IMR-90 (cell line): Measurements from ENCODE around the gene SUN5. TPM values are rescaled to one million over a fixed set of nuclear protein-coding genes. Genes with fewer than 3 reads are reported as not detected.

Experiments used
- ATAC-seq: fragments of 200-7000 bp; cut with Tn5 transposase; 2 replicates; pipeline ENCODE4 v1.9.1; 2020; ENCODE audit warnings: low read depth, mild to moderate bottlenecking, moderate library complexity
- BruUV-seq: library from RNA; stranded (reverse); fragments of 400-500 nt; replicated peaks from 2 replicates; lab custom pipeline; 2021; lab: Mats Ljungman, UMichigan
- CTCF ChIA-PET: fragments of 300-600 bp; formaldehyde crosslinking; extraction: SDS; loops from one replicate; lab custom pipeline; 2021; ENCODE audit warnings: antibody characterized with exemption; lab: Yijun Ruan, JAX
- POLR2A ChIA-PET: fragments of 300-600 bp; sonication (Branson Sonifier 250); formaldehyde crosslinking; loops from one replicate; lab custom pipeline; 2022; ENCODE audit warnings: antibody characterized with exemption; ENCODE audit not compliant: unreplicated experiment; lab: Charles Lee
- DNase-seq: peaks from one replicate; pipeline ENCODE4 v3.0.0; 2013
- H2AFZ ChIP-seq: replicated peaks from 2 replicates; pipeline ENCODE3; 2013; ENCODE audit warnings: low read length, mild to moderate bottlenecking; ENCODE audit not compliant: poor library complexity
- H2AK5ac ChIP-seq: 2 replicates; pipeline ENCODE4 v1.6.1; 2013; ENCODE audit warnings: low read depth, low read length, inconsistent platforms
- H2AK9ac ChIP-seq: replicated peaks from 2 replicates; pipeline ENCODE3; 2013; ENCODE audit warnings: mild to moderate bottlenecking, low read depth, low read length, moderate library complexity; ENCODE audit not compliant: poor library complexity
- H2BK120ac ChIP-seq: 2 replicates; pipeline ENCODE4 v1.6.1; 2013; ENCODE audit warnings: low read depth, low read length, inconsistent platforms
- H2BK15ac ChIP-seq: 3 replicates; pipeline ENCODE4 v1.6.1; 2013; ENCODE audit warnings: low read depth, low read length, inconsistent platforms
- H2BK20ac ChIP-seq: 2 replicates; pipeline ENCODE4 v1.6.1; 2013; ENCODE audit warnings: low read depth, mild to moderate bottlenecking, inconsistent platforms, low read length, moderate library complexity
- H2BK5ac ChIP-seq: 2 replicates; pipeline ENCODE4 v1.6.1; 2013; ENCODE audit warnings: mild to moderate bottlenecking, low read depth, low read length, inconsistent platforms; ENCODE audit not compliant: poor library complexity, severe bottlenecking
- H3K14ac ChIP-seq: replicated peaks from 2 replicates; pipeline ENCODE4 v1.6.1; 2013; ENCODE audit warnings: low read depth, low read length, inconsistent platforms
- H3K18ac ChIP-seq: 2 replicates; pipeline ENCODE4 v1.6.1; 2013; ENCODE audit warnings: low read depth, low read length, control low read depth
- H3K23ac ChIP-seq: 2 replicates; pipeline ENCODE4 v1.6.1; 2013; ENCODE audit warnings: low read depth, low read length, inconsistent platforms
- H3K27ac ChIP-seq: 2 replicates; pipeline ENCODE4 v1.5.1; 2013; ENCODE audit warnings: mild to moderate bottlenecking, control low read depth, low read length; ENCODE audit not compliant: insufficient read depth
- H3K27me3 ChIP-seq: 2 replicates; pipeline ENCODE4 v1.6.1; 2013; ENCODE audit warnings: low read length; ENCODE audit not compliant: control insufficient read depth, insufficient read depth
- H3K36me3 ChIP-seq: 2 replicates; pipeline ENCODE4 v1.6.1; 2013; ENCODE audit warnings: low read length, mixed read lengths; ENCODE audit not compliant: control insufficient read depth, insufficient read depth
- H3K4ac ChIP-seq: 2 replicates; pipeline ENCODE4 v1.6.1; 2013; ENCODE audit warnings: low read depth, low read length, inconsistent platforms
- H3K4me1 ChIP-seq: 2 replicates; pipeline ENCODE4 v1.6.1; 2013; ENCODE audit warnings: low read length, mixed read lengths; ENCODE audit not compliant: control insufficient read depth, insufficient read depth
- H3K4me2 ChIP-seq: 2 replicates; pipeline ENCODE4 v1.6.1; 2013; ENCODE audit warnings: low read depth, mild to moderate bottlenecking, control low read depth, low read length, moderate library complexity
- H3K4me3 ChIP-seq: 2 replicates; pipeline ENCODE4 v1.5.1; 2013; ENCODE audit warnings: low read depth, mild to moderate bottlenecking, control low read depth, low read length, moderate library complexity; ENCODE audit not compliant: insufficient read depth
- H3K56ac ChIP-seq: 2 replicates; pipeline ENCODE4 v1.6.1; 2013; ENCODE audit warnings: low read length, inconsistent platforms; ENCODE audit not compliant: insufficient read depth; ENCODE audit errors: extremely low read depth
- H3K79me1 ChIP-seq, 2 experiments: 2 replicates each; pipeline ENCODE4 v1.6.1; 2013; ENCODE audit warnings: low read length in 2 of 2, inconsistent platforms in 1 of 2, low read depth in 1 of 2
- H3K9ac ChIP-seq: 2 replicates; pipeline ENCODE4 v1.6.1; 2013; ENCODE audit warnings: low read depth, low read length, control low read depth
- H3K9me1 ChIP-seq: 2 replicates; pipeline ENCODE4 v1.6.1; 2013; ENCODE audit warnings: low read length, inconsistent platforms; ENCODE audit not compliant: insufficient read depth
- H3K9me3 ChIP-seq: 2 replicates; pipeline ENCODE4 v1.6.1; 2013; ENCODE audit warnings: low read length; ENCODE audit not compliant: control insufficient read depth, insufficient read depth
- H4K20me1 ChIP-seq: 2 replicates; pipeline ENCODE4 v1.6.1; 2013; ENCODE audit warnings: low read length, inconsistent platforms; ENCODE audit not compliant: insufficient read depth
- H4K5ac ChIP-seq: 2 replicates; pipeline ENCODE4 v1.6.1; 2013; ENCODE audit warnings: mild to moderate bottlenecking, low read depth, low read length, control low read depth
- H4K8ac ChIP-seq, 2 experiments: 2 replicates each; pipeline ENCODE4 v1.6.1; 2013; ENCODE audit warnings: low read depth in 2 of 2, low read length in 2 of 2, control low read depth in 1 of 2, inconsistent platforms in 1 of 2
- H4K91ac ChIP-seq: 2 replicates; pipeline ENCODE4 v1.6.1; 2013; ENCODE audit warnings: low read depth, low read length, inconsistent platforms; ENCODE audit not compliant: insufficient read depth
- CEBPB ChIP-seq: IDR thresholded peaks from 2 replicates; pipeline ENCODE4 v1.6.1; 2012; ENCODE audit warnings: low read depth, low read length, improper control_type of control experiment
- CHD1 ChIP-seq: IDR thresholded peaks from 2 replicates; pipeline ENCODE4 v1.6.1; 2012; ENCODE audit warnings: low read depth, low read length, improper control_type of control experiment
- CTCF ChIP-seq: conservative IDR thresholded peaks from 2 replicates; pipeline ENCODE4 v1.5.1; 2012; ENCODE audit warnings: mild to moderate bottlenecking, low read depth, low read length, improper control_type of control experiment
- MXI1 ChIP-seq: IDR thresholded peaks from 2 replicates; pipeline ENCODE4 v1.6.1; 2012; ENCODE audit warnings: low read depth, mild to moderate bottlenecking, low read length, moderate library complexity, borderline replicate concordance
- NFE2L2 ChIP-seq: fragments of 150-350 bp; IDR thresholded peaks from 2 replicates; pipeline ENCODE4 v1.6.1; 2016; ENCODE audit warnings: low read depth, mild to moderate bottlenecking, low read length
- RFX5 ChIP-seq: IDR thresholded peaks from 2 replicates; pipeline ENCODE4 v1.8.0; 2012; ENCODE audit warnings: low read depth, mild to moderate bottlenecking, low read length, moderate library complexity
- SMC3 ChIP-seq: fragments of 150-350 bp; IDR thresholded peaks from 2 replicates; pipeline ENCODE4 v1.6.1; 2016; ENCODE audit warnings: low read depth, mild to moderate bottlenecking, antibody characterized with exemption, low read length, moderate library complexity
- WGBS, 2 experiments: methylation state at CpG; one replicate each; pipeline versions ENCODE4 v1.1.5 to v1.1.7; 2013; ENCODE audit warnings: missing lambda C conversion rate in 2 of 2; ENCODE audit not compliant: insufficient read length in 1 of 2; ENCODE audit errors: extremely low coverage in 2 of 2; 5-methylcytosine and 5-hydroxymethylcytosine counted together
- dilution Hi-C: fragments of 300-500 bp; cut with HindIII; formaldehyde crosslinking; loops from one replicate; pipeline ENCODE4 v1.14.3; 2018; ENCODE audit warnings: low sequenced_read_pairs; ENCODE audit not compliant: unreplicated experiment
- in situ Hi-C: fragments of 300-500 bp; cut with MboI; formaldehyde crosslinking; loops from 3 replicates; pipeline ENCODE4 v1.14.3; 2019; ENCODE audit warnings: low sequenced_read_pairs, inconsistent platforms, mixed read lengths
- intact Hi-C: fragments of 100-400 bp; cut with micrococcal nuclease; formaldehyde crosslinking; loops from 2 replicates; pipeline ENCODE4 v1.10.0; 2022
- polyA plus RNA-seq, 3 experiments: library from polyadenylated mRNA; depleted of rRNA; stranded (reverse); fragments of >200 nt; gene quantifications; 2 replicates each; pipeline ENCODE4 v1.2.3, GENCODE V29; 2012; ENCODE audit warnings: low replicate concordance in 1 of 3
- total RNA-seq: library from RNA; depleted of rRNA; stranded (reverse); fragments of >200 nt; gene quantifications from 2 replicates; pipeline ENCODE4 v1.2.3, GENCODE V29; 2012

SUN5 gene
- total and polyA plus RNA-seq, 2 of the 4 experiments (the other 2 are of a cell fraction) = not detected

- Histone ChIP-seq H3K27ac (no peak overlapping the region), H3K36me3 (no peaks in the 10 kb centered on the region), H3K56ac (no peak overlapping the region), H3K27me3 (peaks cover 5% of the 10 kb centered on the region), H2BK20ac (no peak overlapping the region), H2AFZ (no peak overlapping the region), H4K5ac (no peak overlapping the region), H2AK5ac (no peak overlapping the region), H2BK15ac (no peak overlapping the region), H3K79me1 (no peaks in the 10 kb centered on the region), H2AK9ac (no peak overlapping the region), H3K9me3 (no peaks in the 10 kb centered on the region), H2BK120ac (no peak overlapping the region), H3K14ac (no peak overlapping the region), H3K4ac (no peak overlapping the region), H3K23ac (no peak overlapping the region), H3K9me1 (no peaks in the 10 kb centered on the region), H4K91ac (no peak overlapping the region), H3K9ac (no peak overlapping the region), H3K4me3 (no peak overlapping the region), H3K4me1 (no peaks in the 10 kb centered on the region), H3K18ac (no peak overlapping the region), H4K20me1 (no peaks in the 10 kb centered on the region; the same call in 1 of the 2 replicates), H4K8ac (no peak overlapping the region), H2BK5ac (no peak overlapping the region), H3K4me2 (no peak overlapping the region)
- TF ChIP-seq CHD1 = no peak
- TF ChIP-seq SMC3 = no peak
- no peak for TF ChIP-seq MXI1
- TF ChIP-seq CTCF = no peak
- TF ChIP-seq RFX5 = no peak
- no peak for TF ChIP-seq NFE2L2
- no peak for TF ChIP-seq CEBPB
- in situ Hi-C loops (no loop called here), intact Hi-C loops (no loop called here), dilution Hi-C loops (no loop called here)
- 65% methylated on average over 19 of the region's 23 CpGs; no CpG with 5 or more reads in 1 of the 2 experiments for WGBS, 2 experiments
- ChIA-PET POLR2A (interaction anchor here (0.6 kb wide), 1 partner anchor 1398 kb away, joined by 22 read pairs; no protein-coding TSS in a partner anchor), CTCF (no interaction called here)
- no TSS peak for BruUV-seq
- ATAC-seq = no peak
- no peak for DNase-seq
These were observed 4.3 kb upstream of the SUN5 start for GRCh38 chr20:33008336-33009213.
